Ureter (tissue), 1 donor: Measurements from ENCODE around the gene SLC7A1. TPM values are rescaled to one million over a fixed set of nuclear protein-coding genes. Genes with fewer than 3 reads are reported as not detected.

Experiments
- DNase-seq: peaks from one replicate; pipeline ENCODE4 v3.0.0-alpha.2; 2020; ENCODE audit warnings: low spot score
- total RNA-seq: library from RNA; stranded (reverse); gene quantifications from one replicate; pipeline ENCODE4 v1.2.4, GENCODE V29; 2023
- donor health status: DM: yes; HTN: yes; CAD: no.

SLC7A1 gene
- total RNA-seq, 1 donor from 2014 or later = 84.8 TPM

- no peak for DNase-seq
Observed at GRCh38 chr13:29511106-29511796, 84.2 kb downstream of the SLC7A1 start.

GRCh38 chr13:29510651-29511084, 84.8 kb downstream of the SLC7A1 start:
- DNase-seq = no peak

GRCh38 chr13:29509999-29510589, 85.4 kb downstream of the SLC7A1 start:
- DNase-seq = no peak

GRCh38 chr13:29508876-29509252, 86.6 kb downstream of the SLC7A1 start:
- DNase-seq = no peak

GRCh38 chr13:29508130-29508875, 87.2 kb downstream of the SLC7A1 start:
- peak; percentile 82 for DNase-seq

GRCh38 chr13:29507356-29507755, 88.1 kb downstream of the SLC7A1 start:
- no peak for DNase-seq

GRCh38 chr13:29505950-29506349, 89.5 kb downstream of the SLC7A1 start:
- no peak for DNase-seq

GRCh38 chr13:29505511-29505910, 90.0 kb downstream of the SLC7A1 start:
- DNase-seq = no peak

GRCh38 chr13:29504691-29505090, 90.8 kb downstream of the SLC7A1 start:
- no peak for DNase-seq

GRCh38 chr13:29503041-29503837, 92.2 kb downstream of the SLC7A1 start:
- no peak for DNase-seq

GRCh38 chr13:29502391-29503008, 93.0 kb downstream of the SLC7A1 start:
- DNase-seq = no peak

GRCh38 chr13:29501674-29502073, 93.8 kb downstream of the SLC7A1 start:
- no peak for DNase-seq

- DNase-seq = no peak
Observed at GRCh38 chr13:29500386-29500785, 95.1 kb downstream of the SLC7A1 start.

- no peak for DNase-seq
Observed at GRCh38 chr13:29499506-29500165, 95.9 kb downstream of the SLC7A1 start.

- no peak for DNase-seq
Observed at GRCh38 chr13:29498426-29499040, 97.0 kb downstream of the SLC7A1 start.

- DNase-seq = no peak
Observed at GRCh38 chr13:29497137-29497654, 98.3 kb downstream of the SLC7A1 start.

- no peak for DNase-seq
Observed at GRCh38 chr13:29496241-29496712, 99.2 kb downstream of the SLC7A1 start.

- DNase-seq = no peak
Observed at GRCh38 chr13:29494520-29494919, 101.0 kb downstream of the SLC7A1 start.

GRCh38 chr13:29493796-29494195, 101.7 kb downstream of the SLC7A1 start:
- no peak for DNase-seq

GRCh38 chr13:29491248-29491647, 104.2 kb downstream of the SLC7A1 start:
- DNase-seq = no peak
